Suprapubic skin (tissue), 4 donors: ENCODE measurements around the gene SAC3D1.

Experiments used
- CTCF ChIP-seq, 2 donors: fragments of 200-600 bp in 1 of 2; fragments of 450-650 bp in 1 of 2; sonication (generic) in 1 of 2; IDR thresholded peaks; one replicate each; pipeline ENCODE4 v1.5.1; 2016 to 2019; ENCODE audit warnings: antibody characterized with exemption in 2 of 2, mild to moderate bottlenecking in 1 of 2, moderate library complexity in 1 of 2
- POLR2A ChIP-seq, 2 donors: fragments of 450-650 bp; IDR thresholded peaks; one replicate each; pipeline ENCODE4 v1.6.1; 2017; ENCODE audit warnings: antibody characterized with exemption in 2 of 2, mild to moderate bottlenecking in 2 of 2, moderate library complexity in 2 of 2
- POLR2AphosphoS5 ChIP-seq, 3 donors: sonication (generic); formaldehyde crosslinking; IDR thresholded peaks; one replicate each; pipeline ENCODE4 v1.6.1; 2017; ENCODE audit warnings: antibody characterized with exemption in 3 of 3

GRCh38 chr11:65058419-65059054 lies 17.5 kb downstream of the SAC3D1 start, which contains the start of gene NAALADL1:
- TF ChIP-seq CTCF (IDR thresholded peaks at IDR 0.05) (no peak), POLR2AphosphoS5 (IDR thresholded peaks at IDR 0.05) (no peak), POLR2A (IDR thresholded peaks at IDR 0.05) (no peak)
